ENCODE measurements around the gene CRADD.
"Not testable (repeated sequence)": the region's sequence is repeated elsewhere in the genome, so short reads cannot be mapped to it uniquely, and the experiment has no call there.

Gene CRADD

GRCh38 chr12:93776581-93777018 is 99.4 kb downstream of the CRADD start:
- no peak overlapping the region for H3K27ac ChIP-seq (ENCODE audit: low read depth, low read length)
- H3K36me3 ChIP-seq (ENCODE audit: insufficient read depth, low read length), result no peaks in the 10 kb centered on the region
- no peak overlapping the region for H3K9ac ChIP-seq (ENCODE audit: low read depth, low read length)
- no peaks in the 10 kb centered on the region for H3K27me3 ChIP-seq (ENCODE audit: insufficient read depth, low read length)
- H3K9me3 ChIP-seq (ENCODE audit: insufficient read depth, low read depth, low read length), result no peaks in the 10 kb centered on the region
- H3K4me1 ChIP-seq (ENCODE audit: insufficient read depth, low read length), result peaks cover 13% of the 10 kb centered on the region; the same call in 1 of the 2 replicates
- WGBS, result 95% methylated on average over 2 of the region's 2 CpGs
- H3K4me3 ChIP-seq (ENCODE audit: low read length), result no peak overlapping the region

- no peak overlapping the region for H3K9ac ChIP-seq (ENCODE audit: low read depth, low read length)
These were observed 100.1 kb downstream of the CRADD start for GRCh38 chr12:93777254-93777653.

GRCh38 chr12:93778306-93778705 is 101.1 kb downstream of the CRADD start:
- no peak overlapping the region for H3K4me3 ChIP-seq (ENCODE audit: low read length)
- H3K9ac ChIP-seq (ENCODE audit: low read depth, low read length), result no peak overlapping the region
- 100% methylated on average over 5 of the region's 5 CpGs for WGBS
- H3K9me3 ChIP-seq (ENCODE audit: insufficient read depth, low read depth, low read length), result no peaks in the 10 kb centered on the region
- no peak overlapping the region for H3K27ac ChIP-seq (ENCODE audit: low read depth, low read length)
- H3K4me1 ChIP-seq (ENCODE audit: insufficient read depth, low read length), result peaks cover 7% of the 10 kb centered on the region; the same call in 1 of the 2 replicates
- H3K36me3 ChIP-seq (ENCODE audit: insufficient read depth, low read length), result no peaks in the 10 kb centered on the region
- no peaks in the 10 kb centered on the region for H3K27me3 ChIP-seq (ENCODE audit: insufficient read depth, low read length)

More at GRCh38 chr12:93777254-93777653, 100.1 kb downstream of the CRADD start:
- H3K27me3 ChIP-seq (ENCODE audit: insufficient read depth, low read length), result no peaks in the 10 kb centered on the region
- no peaks in the 10 kb centered on the region for H3K9me3 ChIP-seq (ENCODE audit: insufficient read depth, low read depth, low read length)
- no peak overlapping the region for H3K4me3 ChIP-seq (ENCODE audit: low read length)
- no peaks in the 10 kb centered on the region for H3K36me3 ChIP-seq (ENCODE audit: insufficient read depth, low read length)
- 85% methylated on average over 3 of the region's 3 CpGs for WGBS
- peaks cover 9% of the 10 kb centered on the region; the same call in 1 of the 2 replicates for H3K4me1 ChIP-seq (ENCODE audit: insufficient read depth, low read length)
- no peak overlapping the region for H3K27ac ChIP-seq (ENCODE audit: low read depth, low read length)

DNA sequence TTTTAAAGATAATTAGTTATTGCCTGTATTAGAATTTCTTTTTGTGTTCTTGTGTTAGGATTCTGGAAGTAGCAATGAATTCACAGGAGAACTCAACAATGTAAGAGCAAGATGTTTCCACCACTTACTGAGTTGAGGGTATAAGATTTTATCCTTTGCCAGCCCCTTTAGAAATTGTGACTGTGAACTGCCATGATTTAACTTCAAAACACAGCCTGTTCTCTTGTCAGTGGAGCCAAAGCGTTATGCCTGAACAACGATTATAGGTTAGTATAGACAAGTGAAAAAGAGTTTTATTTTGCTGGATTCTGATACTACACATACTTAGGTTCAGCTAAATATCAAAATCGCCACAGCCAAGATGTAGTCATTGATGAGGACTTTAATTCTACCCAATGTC is 101.6 kb downstream of the CRADD start:
- no peak overlapping the region for H3K27ac ChIP-seq (ENCODE audit: low read depth, low read length)
- peaks cover 7% of the 10 kb centered on the region; the same call in 1 of the 2 replicates for H3K4me1 ChIP-seq (ENCODE audit: insufficient read depth, low read length)
- WGBS, result 95% methylated on average over 3 of the region's 3 CpGs
- H3K36me3 ChIP-seq (ENCODE audit: insufficient read depth, low read length), result no peaks in the 10 kb centered on the region
- H3K9me3 ChIP-seq (ENCODE audit: insufficient read depth, low read depth, low read length), result no peaks in the 10 kb centered on the region
- H3K27me3 ChIP-seq (ENCODE audit: insufficient read depth, low read length), result no peaks in the 10 kb centered on the region
- H3K4me3 ChIP-seq (ENCODE audit: low read length), result no peak overlapping the region
- no peak overlapping the region for H3K9ac ChIP-seq (ENCODE audit: low read depth, low read length)

DNA sequence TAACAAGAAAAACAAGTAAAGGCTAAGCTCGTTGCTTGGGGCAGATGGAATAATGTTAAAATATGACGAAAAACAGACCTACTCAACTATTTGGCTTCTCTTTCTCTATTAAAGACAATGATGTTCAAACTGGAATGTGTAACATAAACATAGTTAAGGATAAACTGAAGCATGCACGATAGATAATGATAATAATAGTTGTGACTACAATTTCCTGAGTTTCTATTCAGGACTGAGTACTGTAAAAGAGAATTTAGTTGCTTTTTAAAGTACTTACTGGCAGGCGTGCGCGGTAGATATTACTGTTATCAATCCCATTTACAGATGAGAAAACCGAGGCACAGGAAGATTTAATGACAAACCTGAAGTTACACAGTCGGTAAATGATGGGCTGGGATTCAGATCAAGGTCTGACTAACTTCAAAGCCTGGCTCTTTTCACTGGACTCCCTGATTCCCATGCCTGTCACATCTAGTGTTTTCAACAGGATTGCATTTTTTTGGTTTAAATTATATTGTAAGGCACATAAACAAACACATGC is 103.0 kb downstream of the CRADD start:
- Histone ChIP-seq H3K27me3 (ENCODE audit: insufficient read depth, low read length) (no peaks in the 10 kb centered on the region), H3K4me3 (ENCODE audit: low read length) (no peak overlapping the region), H3K9me3 (ENCODE audit: insufficient read depth, low read depth, low read length) (no peaks in the 10 kb centered on the region), H3K36me3 (ENCODE audit: insufficient read depth, low read length) (no peaks in the 10 kb centered on the region), H3K4me1 (ENCODE audit: insufficient read depth, low read length) (peaks cover 20% of the 10 kb centered on the region), H3K27ac (ENCODE audit: low read depth, low read length) (no peak overlapping the region), H3K9ac (ENCODE audit: low read depth, low read length) (no peak overlapping the region)
- 94% methylated on average over 8 of the region's 8 CpGs for WGBS

DNA sequence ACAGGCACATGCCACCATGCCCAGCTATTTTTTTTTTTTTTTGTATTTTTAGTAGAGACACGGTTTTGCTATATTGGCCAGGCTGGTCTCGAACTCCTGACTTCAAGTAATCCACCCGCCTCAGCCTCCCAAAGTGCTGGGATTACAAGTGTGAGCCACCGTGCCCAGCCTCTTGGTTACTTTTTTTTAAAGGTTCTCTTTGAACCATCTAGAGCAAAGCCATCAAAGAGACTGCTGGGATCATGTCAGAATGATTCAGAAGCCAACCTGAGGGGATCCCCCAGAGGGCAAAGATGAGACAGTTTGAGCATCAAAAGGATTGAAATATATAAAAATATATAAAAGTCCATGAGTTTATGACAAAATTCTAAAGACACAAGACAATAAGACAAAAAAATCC is 103.7 kb downstream of the CRADD start:
- not testable (repeated sequence) for H3K36me3 ChIP-seq (ENCODE audit: insufficient read depth, low read length); H3K9ac ChIP-seq (ENCODE audit: low read depth, low read length); H3K9me3 ChIP-seq (ENCODE audit: insufficient read depth, low read depth, low read length); H3K27me3 ChIP-seq (ENCODE audit: insufficient read depth, low read length); H3K27ac ChIP-seq (ENCODE audit: low read depth, low read length); H3K4me3 ChIP-seq (ENCODE audit: low read length)
- peaks cover 27% of the 10 kb centered on the region for H3K4me1 ChIP-seq (ENCODE audit: insufficient read depth, low read length)
- 97% methylated on average over 4 of the region's 4 CpGs for WGBS

DNA sequence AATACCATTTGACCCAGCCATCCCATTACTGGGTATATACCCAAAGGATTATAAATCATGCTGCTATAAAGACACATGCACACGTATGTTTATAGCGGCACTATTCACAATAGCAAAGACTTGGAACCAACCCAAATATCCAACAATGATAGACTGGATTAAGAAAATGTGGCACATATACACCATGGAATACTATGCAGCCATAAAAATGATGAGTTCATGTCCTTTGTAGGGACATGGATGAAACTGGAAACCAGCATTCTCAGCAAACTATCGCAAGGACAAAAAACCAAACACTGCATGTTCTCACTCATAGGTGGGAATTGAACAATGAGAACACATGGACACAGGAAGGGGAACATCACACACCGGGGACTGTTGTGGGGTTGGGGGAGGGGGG is 104.8 kb downstream of the CRADD start:
- not testable (repeated sequence) for H3K27me3 ChIP-seq (ENCODE audit: insufficient read depth, low read length); H3K9me3 ChIP-seq (ENCODE audit: insufficient read depth, low read depth, low read length); H3K27ac ChIP-seq (ENCODE audit: low read depth, low read length); H3K9ac ChIP-seq (ENCODE audit: low read depth, low read length); H3K36me3 ChIP-seq (ENCODE audit: insufficient read depth, low read length); H3K4me3 ChIP-seq (ENCODE audit: low read length)
- H3K4me1 ChIP-seq (ENCODE audit: insufficient read depth, low read length), result peaks cover 35% of the 10 kb centered on the region
- WGBS, result no CpG with 5 or more reads among the region's 4 CpGs

GRCh38 chr12:93782853-93783252 is 105.7 kb downstream of the CRADD start:
- Histone ChIP-seq H3K36me3 (ENCODE audit: insufficient read depth, low read length) (no peaks in the 10 kb centered on the region), H3K9me3 (ENCODE audit: insufficient read depth, low read depth, low read length) (no peaks in the 10 kb centered on the region), H3K4me1 (ENCODE audit: insufficient read depth, low read length) (peaks cover 30% of the 10 kb centered on the region), H3K27ac (ENCODE audit: low read depth, low read length) (no peak overlapping the region), H3K27me3 (ENCODE audit: insufficient read depth, low read length) (no peaks in the 10 kb centered on the region), H3K4me3 (ENCODE audit: low read length) (no peak overlapping the region), H3K9ac (ENCODE audit: low read depth, low read length) (no peak overlapping the region)
- no CpG with 5 or more reads among the region's 1 CpG for WGBS

DNA sequence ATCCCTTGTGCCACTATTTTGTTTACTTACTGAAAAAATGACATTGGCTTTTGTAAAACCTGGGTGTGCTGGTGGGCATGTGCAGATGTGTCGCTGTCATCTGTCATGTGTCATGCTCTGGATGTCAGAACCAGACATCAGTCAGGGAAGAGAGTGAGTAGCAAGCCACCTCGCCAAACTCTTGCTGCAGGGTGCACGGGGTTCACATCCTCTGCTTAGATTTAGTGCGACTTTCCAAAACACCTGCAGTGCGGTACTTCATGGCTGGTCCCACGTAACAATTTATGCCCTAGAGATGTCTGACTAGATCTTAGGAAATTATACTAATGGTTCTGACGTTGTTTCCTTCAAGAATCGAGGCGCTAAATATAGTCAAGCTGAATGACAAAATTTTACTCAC is 106.7 kb downstream of the CRADD start:
- WGBS, result 87% methylated on average over 9 of the region's 9 CpGs
- Histone ChIP-seq H3K36me3 (ENCODE audit: insufficient read depth, low read length) (no peaks in the 10 kb centered on the region), H3K4me3 (ENCODE audit: low read length) (no peak overlapping the region)

DNA sequence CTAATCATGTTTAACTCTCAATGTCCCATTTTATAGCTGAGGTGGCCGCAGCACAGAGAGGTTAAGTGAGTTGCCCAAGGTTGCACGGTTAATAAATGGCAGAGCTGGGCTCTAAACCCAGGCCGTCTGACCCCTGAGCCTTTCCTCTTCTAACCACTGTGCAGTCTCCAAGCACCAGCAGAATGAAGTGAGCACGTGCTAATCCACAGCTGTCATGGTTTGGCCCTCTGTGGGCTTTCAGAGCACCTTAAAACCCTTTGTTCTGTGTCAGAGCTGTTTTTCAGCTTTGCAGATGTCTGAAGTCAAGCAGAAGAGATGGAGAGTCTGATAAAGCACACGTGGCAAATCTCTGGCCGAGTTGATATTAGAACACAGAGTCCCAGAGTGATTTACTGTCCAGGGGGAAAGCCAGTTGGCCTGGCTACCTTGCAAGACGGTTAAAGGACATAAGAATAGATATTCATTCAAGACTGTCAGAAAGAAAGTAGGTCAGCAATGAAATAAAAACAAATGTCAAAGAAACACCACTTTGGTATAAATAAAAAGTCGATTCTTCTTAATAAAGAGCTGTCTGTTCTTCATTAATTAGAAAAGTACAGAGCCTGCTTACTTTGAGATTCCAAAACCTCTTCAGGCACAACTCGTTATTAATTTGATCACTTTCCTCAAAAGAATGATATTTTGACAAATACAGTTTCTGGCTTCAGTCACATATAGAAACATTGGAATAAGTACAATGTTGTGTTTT is 107.3 kb downstream of the CRADD start:
- Histone ChIP-seq H3K36me3 (ENCODE audit: insufficient read depth, low read length) (no peaks in the 10 kb centered on the region), H3K9ac (ENCODE audit: low read depth, low read length) (no peak overlapping the region), H3K9me3 (ENCODE audit: insufficient read depth, low read depth, low read length) (no peaks in the 10 kb centered on the region), H3K27ac (ENCODE audit: low read depth, low read length) (peak overlapping the region; percentile 3; the same call in 1 of the 2 replicates), H3K4me3 (ENCODE audit: low read length) (no peak overlapping the region), H3K4me1 (ENCODE audit: insufficient read depth, low read length) (peaks cover 30% of the 10 kb centered on the region), H3K27me3 (ENCODE audit: insufficient read depth, low read length) (no peaks in the 10 kb centered on the region)
- WGBS, result 82% methylated on average over 9 of the region's 9 CpGs

More for the DNA sequence above, 106.7 kb downstream of the CRADD start:
- Histone ChIP-seq H3K9me3 (ENCODE audit: insufficient read depth, low read depth, low read length) (no peaks in the 10 kb centered on the region), H3K4me1 (ENCODE audit: insufficient read depth, low read length) (peaks cover 30% of the 10 kb centered on the region), H3K9ac (ENCODE audit: low read depth, low read length) (no peak overlapping the region), H3K27ac (ENCODE audit: low read depth, low read length) (no peak overlapping the region; the same call in 1 of the 2 replicates), H3K27me3 (ENCODE audit: insufficient read depth, low read length) (no peaks in the 10 kb centered on the region)

DNA sequence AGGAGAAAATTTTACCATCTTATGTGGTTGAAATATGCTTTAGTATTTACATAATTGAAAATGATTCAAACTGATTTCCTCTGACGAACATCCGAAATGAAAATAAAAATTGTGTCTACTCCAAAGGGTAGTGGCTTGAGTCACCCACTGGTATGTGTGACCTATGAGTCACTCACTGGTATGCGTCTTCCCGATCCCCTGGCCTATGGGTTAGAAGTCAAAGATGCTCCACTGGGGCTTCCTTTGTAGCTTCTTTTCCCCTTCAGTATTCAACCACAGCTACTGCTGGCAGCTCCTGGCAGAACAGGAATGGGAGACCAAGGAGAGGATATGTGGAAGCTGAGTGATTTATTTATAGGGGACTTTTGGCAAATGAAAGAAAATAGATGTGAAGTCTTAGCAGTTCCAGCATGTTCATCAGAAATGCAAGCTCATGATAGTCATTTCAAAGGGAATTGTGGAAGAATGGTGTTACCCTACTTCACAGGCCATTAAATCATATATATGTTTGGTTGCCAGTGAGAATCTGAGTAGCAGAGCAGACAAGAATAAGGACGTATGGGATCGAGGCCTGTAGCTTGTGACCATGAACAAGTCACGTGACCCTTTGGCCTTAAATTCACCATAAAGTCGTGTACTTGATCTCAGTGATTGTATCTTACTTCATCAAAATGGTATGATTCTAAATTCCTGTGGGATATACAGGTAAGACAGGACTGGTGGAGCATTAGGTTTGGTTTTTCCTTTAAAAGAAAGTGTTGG is 108.3 kb downstream of the CRADD start:
- no peaks in the 10 kb centered on the region for H3K27me3 ChIP-seq (ENCODE audit: insufficient read depth, low read length)
- peak overlapping the region; percentile 13; the same call in 1 of the 2 replicates for H3K9ac ChIP-seq (ENCODE audit: low read depth, low read length)
- H3K9me3 ChIP-seq (ENCODE audit: insufficient read depth, low read depth, low read length), result no peaks in the 10 kb centered on the region
- no peak overlapping the region for H3K4me3 ChIP-seq (ENCODE audit: low read length)
- 74% methylated on average over 8 of the region's 8 CpGs for WGBS
- H3K27ac ChIP-seq (ENCODE audit: low read depth, low read length), result peak overlapping the region; percentile 46
- H3K4me1 ChIP-seq (ENCODE audit: insufficient read depth, low read length), result peaks cover 39% of the 10 kb centered on the region
- no peaks in the 10 kb centered on the region for H3K36me3 ChIP-seq (ENCODE audit: insufficient read depth, low read length)
